OCI-LY7 (cell line): Measurements from ENCODE around the gene AK2. TPM values are rescaled to one million over a fixed set of nuclear protein-coding genes. Genes with fewer than 3 reads are reported as not detected.
"Not testable (repeated sequence)": the region's sequence is repeated elsewhere in the genome, so short reads cannot be mapped to it uniquely, and the experiment has no call there.

ENCODE experiments used
- BruUV-seq: library from RNA; stranded (reverse); fragments of 400-500 nt; replicated peaks from 2 replicates; lab custom pipeline; 2021; lab: Mats Ljungman, UMichigan
- CTCF ChIA-PET: fragments of 300-600 bp; sonication (Branson Sonifier 250); formaldehyde crosslinking; loops from one replicate; lab custom pipeline; 2022; ENCODE audit warnings: antibody characterized with exemption; ENCODE audit not compliant: unreplicated experiment; lab: Charles Lee
- POLR2A ChIA-PET: fragments of 300-600 bp; sonication (Branson Sonifier 250); formaldehyde crosslinking; loops from one replicate; lab custom pipeline; 2022; ENCODE audit warnings: antibody characterized with exemption; lab: Charles Lee
- DNase-seq: peaks from one replicate; pipeline ENCODE4 v3.0.0-alpha.2; 2015; ENCODE audit warnings: low spot score
- H2AFZ ChIP-seq: fragments of 200-600 bp; sonication (generic), shearing (Covaris generic); 2 replicates; pipeline ENCODE4 v1.6.1; 2014; ENCODE audit warnings: mild to moderate bottlenecking, antibody characterized with exemption, low read length, moderate library complexity
- H3K27ac ChIP-seq: fragments of 200-600 bp; sonication (generic); 2 replicates; pipeline ENCODE4 v1.5.1; 2014; ENCODE audit warnings: mixed run types, low read depth, mild to moderate bottlenecking, moderate library complexity, low read length, inconsistent platforms; ENCODE audit not compliant: poor library complexity, severe bottlenecking
- H3K36me3 ChIP-seq: fragments of 200-600 bp; sonication (generic); 2 replicates; pipeline ENCODE4 v1.6.1; 2014; ENCODE audit warnings: mild to moderate bottlenecking, antibody characterized with exemption, low read length, moderate library complexity, mixed read lengths; ENCODE audit not compliant: insufficient read depth
- H3K4me1 ChIP-seq: fragments of 200-600 bp; sonication (generic); 2 replicates; pipeline ENCODE4 v1.5.1; 2014; ENCODE audit warnings: mild to moderate bottlenecking, low read length; ENCODE audit not compliant: insufficient read depth, poor library complexity, severe bottlenecking
- H3K4me2 ChIP-seq: fragments of 200-600 bp; sonication (generic); 2 replicates; pipeline ENCODE4 v1.6.1; 2014; ENCODE audit warnings: mild to moderate bottlenecking, low read length
- H3K4me3 ChIP-seq: fragments of 200-600 bp; sonication (generic); 2 replicates; pipeline ENCODE4 v1.5.1; 2014; ENCODE audit warnings: mild to moderate bottlenecking, low read depth, low read length; ENCODE audit not compliant: poor library complexity, severe bottlenecking
- H3K79me2 ChIP-seq: fragments of 200-600 bp; sonication (generic); 2 replicates; pipeline ENCODE4 v1.6.1; 2016; ENCODE audit warnings: low read depth, mild to moderate bottlenecking, low read length, moderate library complexity, mixed read lengths; ENCODE audit not compliant: insufficient read depth
- H3K9me2 ChIP-seq: fragments of 200-600 bp; sonication (generic); 2 replicates; pipeline ENCODE4 v1.6.1; 2016; ENCODE audit warnings: mild to moderate bottlenecking, low read length, mixed read lengths; ENCODE audit not compliant: insufficient read depth
- H3K9me3 ChIP-seq: fragments of 200-600 bp; sonication (generic); 2 replicates; pipeline ENCODE4 v1.6.1; 2014; ENCODE audit warnings: mild to moderate bottlenecking, mixed run types, low read length, mixed read lengths
- H4K20me1 ChIP-seq: fragments of 200-600 bp; sonication (generic); 2 replicates; pipeline ENCODE4 v1.6.1; 2014; ENCODE audit warnings: mild to moderate bottlenecking, antibody characterized with exemption, low read length, moderate library complexity, mixed read lengths; ENCODE audit not compliant: insufficient read depth
- EZH2phosphoT487 ChIP-seq: fragments of 200-600 bp; sonication (generic); IDR thresholded peaks from 2 replicates; pipeline ENCODE4 v1.6.1; 2018; ENCODE audit warnings: low read depth, borderline replicate concordance, mild to moderate bottlenecking, mixed run types, antibody characterized with exemption, low read length, moderate library complexity, mixed read lengths
- intact Hi-C: fragments of 100-400 bp; cut with micrococcal nuclease; formaldehyde crosslinking; loops from one replicate; pipeline ENCODE4 v1.10.0; 2022; ENCODE audit not compliant: unreplicated experiment
- total RNA-seq, 2 experiments: library from RNA; depleted of rRNA in 1 of 2; stranded (reverse); fragments of >200 nt in 1 of 2; shearing (Covaris generic) in 1 of 2; gene quantifications; 2 replicates each; pipeline ENCODE4 v1.2.3, GENCODE V29; 2014 to 2022
- TF ChIP-seq, protein P1 (sequence below): fragments of 200-600 bp; sonication (generic); conservative IDR thresholded peaks from 2 replicates; pipeline ENCODE4 v1.5.1; 2014; ENCODE audit warnings: mild to moderate bottlenecking, antibody characterized with exemption, low read length, moderate library complexity, mixed read lengths

The AK2 gene
- total RNA-seq, 2 experiments from 2014 or later: 185 to 298 TPM

DNA sequence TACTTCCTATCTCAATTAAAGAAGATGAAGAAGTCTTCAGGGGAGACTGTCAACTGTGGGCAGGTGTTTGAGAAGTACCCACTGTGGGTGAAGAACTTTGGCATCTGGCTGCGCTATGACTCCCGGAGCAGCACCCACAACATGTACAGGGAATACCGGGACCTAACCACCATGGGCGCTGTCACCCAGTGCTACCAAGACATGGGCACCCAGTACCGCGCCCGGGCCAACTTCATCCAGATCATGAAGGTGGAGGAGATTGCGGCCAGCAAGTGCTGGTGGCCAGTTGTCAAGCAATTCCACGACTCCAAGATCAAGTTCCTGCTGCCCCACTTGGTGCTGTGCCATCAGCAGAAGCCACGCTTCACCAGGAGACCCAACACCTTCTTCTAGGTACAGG, 56.6 kb downstream of the AK2 start:
- peaks cover 25% of the 10 kb centered on the region for H3K4me1 ChIP-seq
- no TSS peak for BruUV-seq
- ChIA-PET POLR2A (interaction anchor here (1.2 to 2.2 kb wide), 7 partner anchors 10 to 30 kb away, joined by 3 to 17 read pairs (median 9); partner anchors contain the start of gene RNF19B), CTCF (interaction anchor here (1.1 to 1.5 kb wide), 2 partner anchors 11 to 25 kb away, joined by 3 read pairs; no protein-coding TSS in a partner anchor)
- no peak overlapping the region for H2AFZ ChIP-seq
- no peak overlapping the region for H3K27ac ChIP-seq
- DNase-seq: no peak
- intact Hi-C loops: no loop called here
- no peaks in the 10 kb centered on the region for H3K9me2 ChIP-seq
- H3K4me2 ChIP-seq: peak overlapping the region; percentile 81
- TF ChIP-seq EZH2phosphoT487: no peak
- TF ChIP-seq, protein P1, sequence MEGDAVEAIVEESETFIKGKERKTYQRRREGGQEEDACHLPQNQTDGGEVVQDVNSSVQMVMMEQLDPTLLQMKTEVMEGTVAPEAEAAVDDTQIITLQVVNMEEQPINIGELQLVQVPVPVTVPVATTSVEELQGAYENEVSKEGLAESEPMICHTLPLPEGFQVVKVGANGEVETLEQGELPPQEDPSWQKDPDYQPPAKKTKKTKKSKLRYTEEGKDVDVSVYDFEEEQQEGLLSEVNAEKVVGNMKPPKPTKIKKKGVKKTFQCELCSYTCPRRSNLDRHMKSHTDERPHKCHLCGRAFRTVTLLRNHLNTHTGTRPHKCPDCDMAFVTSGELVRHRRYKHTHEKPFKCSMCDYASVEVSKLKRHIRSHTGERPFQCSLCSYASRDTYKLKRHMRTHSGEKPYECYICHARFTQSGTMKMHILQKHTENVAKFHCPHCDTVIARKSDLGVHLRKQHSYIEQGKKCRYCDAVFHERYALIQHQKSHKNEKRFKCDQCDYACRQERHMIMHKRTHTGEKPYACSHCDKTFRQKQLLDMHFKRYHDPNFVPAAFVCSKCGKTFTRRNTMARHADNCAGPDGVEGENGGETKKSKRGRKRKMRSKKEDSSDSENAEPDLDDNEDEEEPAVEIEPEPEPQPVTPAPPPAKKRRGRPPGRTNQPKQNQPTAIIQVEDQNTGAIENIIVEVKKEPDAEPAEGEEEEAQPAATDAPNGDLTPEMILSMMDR: no peak
- no peak overlapping the region for H3K4me3 ChIP-seq
- no peaks in the 10 kb centered on the region for H4K20me1 ChIP-seq
- no peaks in the 10 kb centered on the region for H3K36me3 ChIP-seq
- no peaks in the 10 kb centered on the region for H3K79me2 ChIP-seq
- H3K9me3 ChIP-seq: no peaks in the 10 kb centered on the region

DNA sequence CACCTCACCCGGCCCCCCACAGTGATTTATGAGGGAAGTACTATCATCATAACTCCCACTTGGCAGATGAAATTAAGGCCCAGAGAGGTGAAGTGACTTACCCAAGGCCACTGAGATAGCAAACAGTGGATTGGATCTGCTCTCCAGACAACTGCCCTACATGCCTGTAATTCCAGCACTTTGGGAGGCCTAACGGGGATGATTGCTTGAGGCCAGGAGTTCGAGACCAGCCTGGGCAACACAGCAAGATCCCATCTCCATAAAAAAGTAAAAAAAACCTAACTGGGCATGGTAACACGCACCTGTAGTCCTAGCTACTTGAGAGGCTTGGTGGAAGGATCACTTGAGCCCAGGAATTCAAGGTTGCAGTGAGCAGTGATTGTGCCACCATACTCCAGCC, 57.8 kb downstream of the AK2 start:
- ChIA-PET CTCF (no interaction called here), POLR2A (no interaction called here)
- Histone ChIP-seq H3K4me1 (peaks cover 25% of the 10 kb centered on the region), H3K36me3 (no peaks in the 10 kb centered on the region), H4K20me1 (no peaks in the 10 kb centered on the region), H3K9me3 (no peaks in the 10 kb centered on the region), H3K27ac (no peak overlapping the region), H3K9me2 (no peaks in the 10 kb centered on the region), H3K4me3 (no peak overlapping the region), H2AFZ (no peak overlapping the region), H3K79me2 (no peaks in the 10 kb centered on the region), H3K4me2 (no peak overlapping the region)
- DNase-seq: no peak
- no TSS peak for BruUV-seq
- intact Hi-C loops: no loop called here
- TF ChIP-seq, protein P1: no peak
- TF ChIP-seq EZH2phosphoT487: no peak

DNA sequence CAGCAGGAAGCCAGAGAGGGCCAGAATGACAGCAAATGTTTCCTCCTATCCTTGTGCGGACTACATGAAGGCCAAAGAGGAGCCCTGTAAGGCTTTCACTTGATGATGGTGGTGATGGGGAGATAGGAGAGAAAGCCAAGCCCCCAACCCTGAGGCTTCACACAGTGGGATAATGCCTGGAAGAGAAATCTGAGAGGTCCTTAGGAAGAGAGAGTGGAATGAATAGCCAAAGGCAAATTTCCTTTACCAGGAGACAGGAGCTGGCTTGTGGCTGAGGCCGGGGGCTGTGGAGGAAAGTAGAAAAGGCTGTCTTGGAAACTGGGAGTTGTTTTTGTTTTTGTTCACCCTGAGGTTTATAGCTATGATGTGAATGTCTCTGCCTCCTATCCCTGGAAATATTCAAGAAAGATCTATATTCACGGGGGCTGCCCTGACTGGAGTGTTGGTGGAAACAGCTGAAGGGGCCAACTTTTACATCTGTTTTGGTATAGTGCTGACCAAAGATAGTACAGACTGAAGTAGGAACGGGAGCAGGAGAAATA, 59.1 kb downstream of the AK2 start:
- no peaks in the 10 kb centered on the region for H3K79me2 ChIP-seq
- CTCF ChIA-PET: no interaction called here
- no peak for TF ChIP-seq EZH2phosphoT487
- TF ChIP-seq, protein P1: no peak
- no peaks in the 10 kb centered on the region for H3K36me3 ChIP-seq
- DNase-seq: no peak
- no TSS peak for BruUV-seq
- H3K4me1 ChIP-seq: peaks cover 25% of the 10 kb centered on the region
- H3K27ac ChIP-seq: no peak overlapping the region
- no peaks in the 10 kb centered on the region for H3K9me3 ChIP-seq
- intact Hi-C loops: no loop called here
- no peaks in the 10 kb centered on the region for H3K9me2 ChIP-seq
- H3K4me2 ChIP-seq: no peak overlapping the region
- no peaks in the 10 kb centered on the region for H4K20me1 ChIP-seq
- no peak overlapping the region for H2AFZ ChIP-seq
- POLR2A ChIA-PET: interaction anchor here (0.9 kb wide), 1 partner anchor 12 kb away, joined by 4 read pairs; no protein-coding TSS in a partner anchor
- H3K4me3 ChIP-seq: no peak overlapping the region

DNA sequence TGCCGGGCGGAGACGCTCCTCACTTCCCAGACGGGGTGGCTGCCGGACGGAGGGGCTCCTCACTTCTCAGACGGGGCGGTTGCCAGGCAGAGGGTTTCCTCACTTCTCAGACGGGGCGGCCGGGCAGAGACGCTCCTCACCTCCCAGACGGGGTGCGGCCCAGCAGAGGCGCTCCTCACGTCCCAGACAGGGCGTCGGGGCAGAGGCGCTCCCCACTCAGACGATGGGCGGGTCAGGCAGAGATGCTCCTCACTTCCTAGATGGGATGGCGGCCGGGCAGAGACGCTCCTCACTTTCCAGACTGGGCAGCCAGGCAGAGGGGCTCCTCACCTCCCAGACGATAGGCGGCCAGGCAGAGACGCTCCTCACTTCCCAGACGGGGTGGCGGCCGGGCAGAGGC, 61.6 kb downstream of the AK2 start:
- DNase-seq, intact Hi-C loops, POLR2A ChIA-PET, CTCF ChIA-PET, H3K9me2 ChIP-seq, H3K36me3 ChIP-seq, H3K79me2 ChIP-seq, H2AFZ ChIP-seq, H3K4me3 ChIP-seq, H3K4me2 ChIP-seq, H3K27ac ChIP-seq, H4K20me1 ChIP-seq, H3K4me1 ChIP-seq, H3K9me3 ChIP-seq, BruUV-seq: not testable (repeated sequence)
